H1 (cell line): ENCODE measurements around the gene ITPR1. TPM values are rescaled to one million over a fixed set of nuclear protein-coding genes. Genes with fewer than 3 reads are reported as not detected.

Experiments
- BCL11A ChIP-seq, 2 experiments: IDR thresholded peaks; one replicate each; pipeline ENCODE4 v1.6.1; 2011; ENCODE audit warnings: low read depth in 2 of 2, low read length in 2 of 2, mild to moderate bottlenecking in 2 of 2
- CBX8 ChIP-seq: fragments of 300-800, 300-1000 bp; sonication (generic); IDR thresholded peaks from 2 replicates; pipeline ENCODE4 v1.7.1; 2016; ENCODE audit warnings: low read depth, low read length, borderline replicate concordance
- FOSL1 ChIP-seq: IDR thresholded peaks from 2 replicates; pipeline ENCODE4 v1.6.1; 2011; ENCODE audit warnings: mild to moderate bottlenecking, low read depth, low read length, moderate library complexity; ENCODE audit not compliant: insufficient read depth
- KDM4A ChIP-seq: IDR thresholded peaks from one replicate; pipeline ENCODE4 v1.7.1; 2012; ENCODE audit warnings: low read depth, mild to moderate bottlenecking, moderate library complexity, low read length, inconsistent platforms; ENCODE audit not compliant: severe bottlenecking
- NRF1 ChIP-seq: IDR thresholded peaks from 2 replicates; pipeline ENCODE4 v1.6.1; 2011; ENCODE audit warnings: mild to moderate bottlenecking, low read depth, low read length, improper control_type of control experiment
- SIN3A ChIP-seq, 2 experiments: IDR thresholded peaks in 1 of 2; conservative IDR thresholded peaks in 1 of 2; 2 replicates each; pipeline ENCODE4 v1.6.1; 2011 to 2012; ENCODE audit warnings: low read length in 2 of 2, improper control_type of control experiment in 1 of 2, low read depth in 1 of 2, mild to moderate bottlenecking in 1 of 2
- SP2 ChIP-seq: IDR thresholded peaks from 2 replicates; pipeline ENCODE4 v1.6.1; 2012; ENCODE audit warnings: mild to moderate bottlenecking, low read length, inconsistent platforms
- TEAD4 ChIP-seq: IDR thresholded peaks from 2 replicates; pipeline ENCODE4 v1.6.1; 2012; ENCODE audit warnings: low read depth, low read length, inconsistent platforms, mixed read lengths
- polyA plus RNA-seq, 7 experiments: library from polyadenylated mRNA; depleted of rRNA in 3 of 7; stranded (reverse) in 5 of 7; unstranded in 2 of 7; fragments of >200 nt in 5 of 7; fragments of 200-250 nt in 2 of 7; gene quantifications; 1 replicate in 5 of 7; 2 replicates in 1 of 7; 4 replicates in 1 of 7; pipeline versions ENCODE4 v1.2.1 to v1.2.3, GENCODE V29; 2011 to 2013; ENCODE audit warnings: missing spikeins in 2 of 7, mixed read lengths in 2 of 7
- total RNA-seq: library from RNA; stranded (reverse); fragmentation: NEBNext Ultra II Directional; extraction: Animal tissue kit (Norgen Biotek cat#: 25700); gene quantifications from 2 replicates; pipeline ENCODE4 v1.2.1, GENCODE V29; 2021
- TF ChIP-seq, protein P1 (sequence below): fragments of 300-600 bp; sonication (generic); IDR thresholded peaks from 2 replicates; pipeline ENCODE4 v1.7.1; 2012; ENCODE audit warnings: low read length, moderate library complexity, mild to moderate bottlenecking, inconsistent platforms; ENCODE audit not compliant: insufficient replicate concordance
- TF ChIP-seq, protein P2 (sequence below): IDR thresholded peaks from 2 replicates; pipeline ENCODE4 v1.6.1; 2012; ENCODE audit warnings: low read length, inconsistent platforms

ITPR1 gene
- total and polyA plus RNA-seq, 2 of the 8 experiments (the other 6 are each of a cell fraction or from before 2014, with no cell fraction given): 2.5 to 16.3 TPM

DNA sequence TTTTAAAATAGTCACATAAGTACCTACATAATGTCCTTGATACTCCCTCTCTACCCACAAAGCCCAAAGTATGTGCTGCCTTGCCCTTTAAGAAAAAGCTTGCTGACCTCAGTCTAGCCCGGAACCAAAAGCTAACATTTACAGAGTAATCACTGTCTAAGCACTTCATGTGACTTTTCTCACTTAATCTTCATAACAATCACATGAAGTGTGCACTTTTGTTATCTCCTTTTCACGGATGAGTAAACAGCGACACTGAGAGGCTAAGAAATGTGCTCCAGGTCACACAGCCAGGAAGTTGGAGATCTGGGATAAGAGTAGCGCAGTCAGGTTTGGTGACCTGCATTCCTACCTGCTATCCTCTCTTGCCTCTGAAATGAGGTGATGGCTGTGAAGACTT is 194.0 kb downstream of the ITPR1 start (continued):
- TF ChIP-seq, protein P1, sequence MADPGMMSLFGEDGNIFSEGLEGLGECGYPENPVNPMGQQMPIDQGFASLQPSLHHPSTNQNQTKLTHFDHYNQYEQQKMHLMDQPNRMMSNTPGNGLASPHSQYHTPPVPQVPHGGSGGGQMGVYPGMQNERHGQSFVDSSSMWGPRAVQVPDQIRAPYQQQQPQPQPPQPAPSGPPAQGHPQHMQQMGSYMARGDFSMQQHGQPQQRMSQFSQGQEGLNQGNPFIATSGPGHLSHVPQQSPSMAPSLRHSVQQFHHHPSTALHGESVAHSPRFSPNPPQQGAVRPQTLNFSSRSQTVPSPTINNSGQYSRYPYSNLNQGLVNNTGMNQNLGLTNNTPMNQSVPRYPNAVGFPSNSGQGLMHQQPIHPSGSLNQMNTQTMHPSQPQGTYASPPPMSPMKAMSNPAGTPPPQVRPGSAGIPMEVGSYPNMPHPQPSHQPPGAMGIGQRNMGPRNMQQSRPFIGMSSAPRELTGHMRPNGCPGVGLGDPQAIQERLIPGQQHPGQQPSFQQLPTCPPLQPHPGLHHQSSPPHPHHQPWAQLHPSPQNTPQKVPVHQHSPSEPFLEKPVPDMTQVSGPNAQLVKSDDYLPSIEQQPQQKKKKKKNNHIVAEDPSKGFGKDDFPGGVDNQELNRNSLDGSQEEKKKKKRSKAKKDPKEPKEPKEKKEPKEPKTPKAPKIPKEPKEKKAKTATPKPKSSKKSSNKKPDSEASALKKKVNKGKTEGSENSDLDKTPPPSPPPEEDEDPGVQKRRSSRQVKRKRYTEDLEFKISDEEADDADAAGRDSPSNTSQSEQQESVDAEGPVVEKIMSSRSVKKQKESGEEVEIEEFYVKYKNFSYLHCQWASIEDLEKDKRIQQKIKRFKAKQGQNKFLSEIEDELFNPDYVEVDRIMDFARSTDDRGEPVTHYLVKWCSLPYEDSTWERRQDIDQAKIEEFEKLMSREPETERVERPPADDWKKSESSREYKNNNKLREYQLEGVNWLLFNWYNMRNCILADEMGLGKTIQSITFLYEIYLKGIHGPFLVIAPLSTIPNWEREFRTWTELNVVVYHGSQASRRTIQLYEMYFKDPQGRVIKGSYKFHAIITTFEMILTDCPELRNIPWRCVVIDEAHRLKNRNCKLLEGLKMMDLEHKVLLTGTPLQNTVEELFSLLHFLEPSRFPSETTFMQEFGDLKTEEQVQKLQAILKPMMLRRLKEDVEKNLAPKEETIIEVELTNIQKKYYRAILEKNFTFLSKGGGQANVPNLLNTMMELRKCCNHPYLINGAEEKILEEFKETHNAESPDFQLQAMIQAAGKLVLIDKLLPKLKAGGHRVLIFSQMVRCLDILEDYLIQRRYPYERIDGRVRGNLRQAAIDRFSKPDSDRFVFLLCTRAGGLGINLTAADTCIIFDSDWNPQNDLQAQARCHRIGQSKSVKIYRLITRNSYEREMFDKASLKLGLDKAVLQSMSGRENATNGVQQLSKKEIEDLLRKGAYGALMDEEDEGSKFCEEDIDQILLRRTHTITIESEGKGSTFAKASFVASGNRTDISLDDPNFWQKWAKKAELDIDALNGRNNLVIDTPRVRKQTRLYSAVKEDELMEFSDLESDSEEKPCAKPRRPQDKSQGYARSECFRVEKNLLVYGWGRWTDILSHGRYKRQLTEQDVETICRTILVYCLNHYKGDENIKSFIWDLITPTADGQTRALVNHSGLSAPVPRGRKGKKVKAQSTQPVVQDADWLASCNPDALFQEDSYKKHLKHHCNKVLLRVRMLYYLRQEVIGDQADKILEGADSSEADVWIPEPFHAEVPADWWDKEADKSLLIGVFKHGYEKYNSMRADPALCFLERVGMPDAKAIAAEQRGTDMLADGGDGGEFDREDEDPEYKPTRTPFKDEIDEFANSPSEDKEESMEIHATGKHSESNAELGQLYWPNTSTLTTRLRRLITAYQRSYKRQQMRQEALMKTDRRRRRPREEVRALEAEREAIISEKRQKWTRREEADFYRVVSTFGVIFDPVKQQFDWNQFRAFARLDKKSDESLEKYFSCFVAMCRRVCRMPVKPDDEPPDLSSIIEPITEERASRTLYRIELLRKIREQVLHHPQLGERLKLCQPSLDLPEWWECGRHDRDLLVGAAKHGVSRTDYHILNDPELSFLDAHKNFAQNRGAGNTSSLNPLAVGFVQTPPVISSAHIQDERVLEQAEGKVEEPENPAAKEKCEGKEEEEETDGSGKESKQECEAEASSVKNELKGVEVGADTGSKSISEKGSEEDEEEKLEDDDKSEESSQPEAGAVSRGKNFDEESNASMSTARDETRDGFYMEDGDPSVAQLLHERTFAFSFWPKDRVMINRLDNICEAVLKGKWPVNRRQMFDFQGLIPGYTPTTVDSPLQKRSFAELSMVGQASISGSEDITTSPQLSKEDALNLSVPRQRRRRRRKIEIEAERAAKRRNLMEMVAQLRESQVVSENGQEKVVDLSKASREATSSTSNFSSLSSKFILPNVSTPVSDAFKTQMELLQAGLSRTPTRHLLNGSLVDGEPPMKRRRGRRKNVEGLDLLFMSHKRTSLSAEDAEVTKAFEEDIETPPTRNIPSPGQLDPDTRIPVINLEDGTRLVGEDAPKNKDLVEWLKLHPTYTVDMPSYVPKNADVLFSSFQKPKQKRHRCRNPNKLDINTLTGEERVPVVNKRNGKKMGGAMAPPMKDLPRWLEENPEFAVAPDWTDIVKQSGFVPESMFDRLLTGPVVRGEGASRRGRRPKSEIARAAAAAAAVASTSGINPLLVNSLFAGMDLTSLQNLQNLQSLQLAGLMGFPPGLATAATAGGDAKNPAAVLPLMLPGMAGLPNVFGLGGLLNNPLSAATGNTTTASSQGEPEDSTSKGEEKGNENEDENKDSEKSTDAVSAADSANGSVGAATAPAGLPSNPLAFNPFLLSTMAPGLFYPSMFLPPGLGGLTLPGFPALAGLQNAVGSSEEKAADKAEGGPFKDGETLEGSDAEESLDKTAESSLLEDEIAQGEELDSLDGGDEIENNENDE: no peak
- TF ChIP-seq FOSL1 (no peak), CBX8 (no peak), TEAD4 (no peak), BCL11A (IDR thresholded peaks at IDR 0.05; ENCODE audit: low read depth in 2 of 2, low read length in 2 of 2) (no peak), SIN3A (conservative IDR thresholded peaks at IDR 0.05 in 1 of 2, IDR thresholded peaks at IDR 0.05 in 1 of 2; ENCODE audit: low read depth in 1 of 2, low read length in 2 of 2) (no peak), SP2 (no peak), NRF1 (no peak), KDM4A (no peak)
- TF ChIP-seq, protein P2, sequence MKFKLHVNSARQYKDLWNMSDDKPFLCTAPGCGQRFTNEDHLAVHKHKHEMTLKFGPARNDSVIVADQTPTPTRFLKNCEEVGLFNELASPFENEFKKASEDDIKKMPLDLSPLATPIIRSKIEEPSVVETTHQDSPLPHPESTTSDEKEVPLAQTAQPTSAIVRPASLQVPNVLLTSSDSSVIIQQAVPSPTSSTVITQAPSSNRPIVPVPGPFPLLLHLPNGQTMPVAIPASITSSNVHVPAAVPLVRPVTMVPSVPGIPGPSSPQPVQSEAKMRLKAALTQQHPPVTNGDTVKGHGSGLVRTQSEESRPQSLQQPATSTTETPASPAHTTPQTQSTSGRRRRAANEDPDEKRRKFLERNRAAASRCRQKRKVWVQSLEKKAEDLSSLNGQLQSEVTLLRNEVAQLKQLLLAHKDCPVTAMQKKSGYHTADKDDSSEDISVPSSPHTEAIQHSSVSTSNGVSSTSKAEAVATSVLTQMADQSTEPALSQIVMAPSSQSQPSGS: no peak
